Measurements from ENCODE around the gene RORB.

RORB gene

GRCh38 chr9:74728176-74728575 lies 231.0 kb downstream of the RORB start:
- DNase-seq (ENCODE audit: extremely low read depth, low read depth), result no peak
- no peak for TF ChIP-seq CTCF (IDR thresholded peaks at IDR 0.05; ENCODE audit: low read depth, low read length)

- no peak for TF ChIP-seq CTCF (IDR thresholded peaks at IDR 0.05; ENCODE audit: low read depth, low read length)
- DNase-seq (ENCODE audit: extremely low read depth, low read depth), result no peak
These were observed 232.1 kb downstream of the RORB start for GRCh38 chr9:74729136-74729695.

GRCh38 chr9:74735761-74736160 lies 238.6 kb downstream of the RORB start:
- no peak for DNase-seq (ENCODE audit: extremely low read depth, low read depth)
- TF ChIP-seq CTCF (IDR thresholded peaks at IDR 0.05; ENCODE audit: low read depth, low read length), result no peak

GRCh38 chr9:74736646-74737045 lies 239.5 kb downstream of the RORB start:
- no peak for DNase-seq (ENCODE audit: extremely low read depth, low read depth)
- no peak for TF ChIP-seq CTCF (IDR thresholded peaks at IDR 0.05; ENCODE audit: low read depth, low read length)

- DNase-seq (ENCODE audit: extremely low read depth, low read depth), result no peak
- no peak for TF ChIP-seq CTCF (IDR thresholded peaks at IDR 0.05; ENCODE audit: low read depth, low read length)
These were observed 245.2 kb downstream of the RORB start for GRCh38 chr9:74742191-74742790.
